CD14-positive monocyte (primary cell): ENCODE results near the gene TPX2. TPM values are rescaled to one million over a fixed set of nuclear protein-coding genes. Genes with fewer than 3 reads are reported as not detected.
A peak's percentile ranks its signal among the peaks of the same experiment; 100 is the strongest.

Experiments
- DNase-seq, 3 donors: peaks; one replicate each; pipeline ENCODE4 v3.0.0-alpha.2; 2011 to 2022
- H2AFZ ChIP-seq: 2 replicates; pipeline ENCODE4 v1.6.0; 2012; ENCODE audit warnings: mild to moderate bottlenecking, low read depth, low read length, inconsistent platforms; ENCODE audit not compliant: insufficient read depth, poor library complexity, severe bottlenecking
- H3K27ac ChIP-seq, 2 donors: 1 replicate in 1 of 2; 2 replicates in 1 of 2; pipeline ENCODE4 v1.5.1; 2012 to 2013; ENCODE audit warnings: low read length in 2 of 2, control low read depth in 1 of 2, inconsistent platforms in 1 of 2, low read depth in 1 of 2, mild to moderate bottlenecking in 1 of 2
- H3K27me3 ChIP-seq, 2 donors: one replicate each; pipeline versions ENCODE4 v1.6.0 to v1.6.1; 2011 to 2013; ENCODE audit warnings: low read length in 2 of 2; ENCODE audit not compliant: control insufficient read depth in 2 of 2, insufficient read depth in 2 of 2
- H3K36me3 ChIP-seq, 2 donors: replicated peaks in 1 of 2; 1 replicate in 1 of 2; 2 replicates in 1 of 2; pipeline versions ENCODE4 v1.5.1 to v1.6.1; 2012 to 2013; ENCODE audit warnings: low read length in 2 of 2, control low read depth in 1 of 2, inconsistent platforms in 1 of 2, mild to moderate bottlenecking in 1 of 2; ENCODE audit not compliant: insufficient read depth in 2 of 2, control insufficient read depth in 1 of 2
- H3K4me1 ChIP-seq, 2 donors: 1 replicate in 1 of 2; 2 replicates in 1 of 2; pipeline versions ENCODE4 v1.5.1 to v1.6.1; 2012 to 2013; ENCODE audit warnings: low read length in 2 of 2, control low read depth in 1 of 2, inconsistent platforms in 1 of 2, mild to moderate bottlenecking in 1 of 2, moderate library complexity in 1 of 2; ENCODE audit not compliant: insufficient read depth in 2 of 2, control insufficient read depth in 1 of 2
- H3K4me2 ChIP-seq: replicated peaks from 2 replicates; pipeline ENCODE3; 2012; ENCODE audit warnings: low read length, moderate library complexity, mild to moderate bottlenecking; ENCODE audit not compliant: poor library complexity, severe bottlenecking; ENCODE audit errors: extremely low read depth
- H3K4me3 ChIP-seq, 3 experiments: fragments of 200-600 bp in 1 of 3; sonication (generic) in 1 of 3; replicated peaks in 1 of 3; 1 replicate in 2 of 3; 2 replicates in 1 of 3; pipeline ENCODE4 v1.5.1; 2011 to 2013; ENCODE audit warnings: low read length in 3 of 3, mild to moderate bottlenecking in 3 of 3, control low read depth in 2 of 3, low read depth in 2 of 3, inconsistent platforms in 1 of 3, moderate library complexity in 1 of 3
- H3K79me2 ChIP-seq: 2 replicates; pipeline ENCODE4 v1.6.0; 2012; ENCODE audit warnings: mild to moderate bottlenecking, control low read depth, inconsistent platforms, low read length, moderate library complexity; ENCODE audit not compliant: insufficient read depth
- H3K9ac ChIP-seq: 2 replicates; pipeline ENCODE4 v1.6.0; 2017; ENCODE audit warnings: low read length, mild to moderate bottlenecking; ENCODE audit not compliant: insufficient read depth, poor library complexity, severe bottlenecking
- H3K9me3 ChIP-seq, 2 donors: replicated peaks in 1 of 2; 1 replicate in 1 of 2; 2 replicates in 1 of 2; pipeline versions ENCODE4 v1.5.1 to v1.6.1; 2012 to 2013; ENCODE audit warnings: low read length in 2 of 2, control low read depth in 1 of 2; ENCODE audit not compliant: control insufficient read depth in 1 of 2, insufficient read depth in 1 of 2
- H4K20me1 ChIP-seq: 2 replicates; pipeline ENCODE4 v1.6.0; 2012; ENCODE audit warnings: mild to moderate bottlenecking, low read length, control low read depth, moderate library complexity; ENCODE audit not compliant: insufficient read depth
- H3K27ac Mint-ChIP-seq, 7 donors: one replicate each; pipeline ENCODE4 v1.8.0; 2020; ENCODE audit warnings: mild to moderate bottlenecking in 7 of 7, mixed read lengths in 7 of 7, moderate library complexity in 6 of 7, inconsistent platforms in 2 of 7
- H3K27me3 Mint-ChIP-seq, 3 donors: one replicate each; pipeline ENCODE4 v1.8.0; 2021 to 2022; ENCODE audit warnings: low read depth in 3 of 3, mild to moderate bottlenecking in 3 of 3, mixed read lengths in 3 of 3, moderate library complexity in 3 of 3, inconsistent platforms in 1 of 3
- H3K36me3 Mint-ChIP-seq, 2 donors: one replicate each; pipeline ENCODE4 v1.8.0; 2020; ENCODE audit warnings: mixed read lengths in 2 of 2, inconsistent platforms in 1 of 2, mild to moderate bottlenecking in 1 of 2
- H3K4me1 Mint-ChIP-seq: one replicate; pipeline ENCODE4 v1.8.0; 2020; ENCODE audit warnings: mild to moderate bottlenecking, mixed read lengths
- H3K4me3 Mint-ChIP-seq, 2 donors: one replicate each; pipeline ENCODE4 v1.8.0; 2020; ENCODE audit warnings: mild to moderate bottlenecking in 2 of 2, mixed read lengths in 2 of 2, moderate library complexity in 1 of 2
- H3K9me3 Mint-ChIP-seq, 7 donors: one replicate each; pipeline ENCODE4 v1.8.0; 2020 to 2022; ENCODE audit warnings: mixed read lengths in 7 of 7, mild to moderate bottlenecking in 6 of 7, moderate library complexity in 6 of 7, inconsistent platforms in 2 of 7
- CTCF ChIP-seq: fragments of 200-600 bp; IDR thresholded peaks from one replicate; pipeline ENCODE4 v1.8.0; 2022; ENCODE audit warnings: antibody characterized with exemption, mild to moderate bottlenecking
- WGBS: methylation state at CpG from one replicate; pipeline ENCODE4 v1.1.5; 2013; ENCODE audit warnings: missing lambda C conversion rate; ENCODE audit not compliant: insufficient coverage; 5-methylcytosine and 5-hydroxymethylcytosine counted together
- intact Hi-C, 2 donors: fragments of 100-400 bp; cut with micrococcal nuclease; formaldehyde crosslinking; loops; one replicate each; pipeline versions ENCODE4 v1.15.0 to v1.15.1; 2023
- polyA plus RNA-seq, 3 donors: library from polyadenylated mRNA; depleted of rRNA in 1 of 3; unstranded in 2 of 3; stranded (reverse) in 1 of 3; fragments of 300-500 nt in 2 of 3; fragments of >200 nt in 1 of 3; fragmentation: Illumina TruSeq in 2 of 3; gene quantifications; 1 replicate in 2 of 3; 2 replicates in 1 of 3; pipeline ENCODE4 v1.2.3, GENCODE V29; 2012 to 2021

TPX2 gene
- polyA plus RNA-seq, 3 donors = 0.06 TPM; not detected in 2

- H3K4me1 Mint-ChIP-seq = no peaks in the 10 kb centered on the region
- Histone ChIP-seq H3K36me3 (peaks cover 14 to 71% of the 10 kb centered on the region in 2 donors), H3K27ac (peak overlapping the region in 1 of 2 donors; percentile 6), H3K79me2 (peaks cover 99% of the 10 kb centered on the region), H3K4me3 (no peak overlapping the region), H3K4me1 (no peaks in the 10 kb centered on the region), H4K20me1 (no peaks in the 10 kb centered on the region), H3K27me3 (no peaks in the 10 kb centered on the region), H3K4me2 (no peak overlapping the region), H3K9me3 (no peaks in the 10 kb centered on the region), H2AFZ (no peak overlapping the region), H3K9ac (no peak overlapping the region)
- WGBS = no CpG with 5 or more reads among the region's 1 CpG
- TF ChIP-seq CTCF = no peak
- peaks cover 22 to 60% of the 10 kb centered on the region in 2 donors for H3K36me3 Mint-ChIP-seq
- H3K9me3 Mint-ChIP-seq = no peaks in the 10 kb centered on the region
- H3K4me3 Mint-ChIP-seq = no peak overlapping the region
- peaks cover 0 to 2% (median 0%) of the 10 kb centered on the region in 3 donors for H3K27me3 Mint-ChIP-seq
- no peak for DNase-seq
- intact Hi-C loops = no loop called here
- peak overlapping the region in 4 of 7 donors; percentile 36 to 58 (median 48) for H3K27ac Mint-ChIP-seq
Observed at GRCh38 chr20:31751126-31751525, 12.0 kb downstream of the TPX2 start.

- peaks cover 35 to 75% of the 10 kb centered on the region in 2 donors for H3K36me3 Mint-ChIP-seq
- Histone ChIP-seq H3K27ac (no peak overlapping the region), H3K9me3 (no peaks in the 10 kb centered on the region), H3K4me2 (no peak overlapping the region), H3K36me3 (peaks cover 50 to 81% of the 10 kb centered on the region in 2 donors), H2AFZ (no peak overlapping the region), H4K20me1 (no peaks in the 10 kb centered on the region), H3K27me3 (no peaks in the 10 kb centered on the region), H3K9ac (no peak overlapping the region), H3K79me2 (peaks cover 95% of the 10 kb centered on the region), H3K4me1 (no peaks in the 10 kb centered on the region), H3K4me3 (no peak overlapping the region)
- DNase-seq = no peak
- peaks cover 0 to 2% (median 0%) of the 10 kb centered on the region in 3 donors for H3K27me3 Mint-ChIP-seq
- intact Hi-C loops = no loop called here
- no peak overlapping the region for H3K4me3 Mint-ChIP-seq
- no peak for TF ChIP-seq CTCF
- no peaks in the 10 kb centered on the region for H3K9me3 Mint-ChIP-seq
- no CpG with 5 or more reads among the region's 3 CpGs for WGBS
- H3K27ac Mint-ChIP-seq = no peak overlapping the region
- no peaks in the 10 kb centered on the region for H3K4me1 Mint-ChIP-seq
Observed at GRCh38 chr20:31757254-31757653, 18.2 kb downstream of the TPX2 start.
